B cell (primary cell): ENCODE measurements around the gene KAZN. TPM values are rescaled to one million over a fixed set of nuclear protein-coding genes. Genes with fewer than 3 reads are reported as not detected.

Source experiments
- ATAC-seq: fragments of 200-7000 bp; cut with Tn5 transposase; one replicate; pipeline ENCODE4 v1.10.0; 2021; ENCODE audit warnings: low read depth, mild to moderate bottlenecking, moderate number of reproducible peaks, moderate library complexity
- CTCF ChIA-PET: fragments of 350-600 bp; sonication (Branson Sonifier 250); formaldehyde crosslinking; loops from one replicate; lab custom pipeline; 2021; ENCODE audit warnings: antibody characterized with exemption, inconsistent platforms; lab: Charles Lee
- POLR2A ChIA-PET: fragments of 350-600 bp; sonication (Branson Sonifier 250); formaldehyde crosslinking; loops from one replicate; lab custom pipeline; 2021; ENCODE audit warnings: antibody characterized with exemption; lab: Charles Lee
- DNase-seq: peaks from one replicate; pipeline ENCODE4 v3.0.0; 2013
- H2AFZ ChIP-seq: 2 replicates; pipeline ENCODE4 v1.6.1; 2012; ENCODE audit warnings: mild to moderate bottlenecking, low read depth, low read length; ENCODE audit not compliant: insufficient read depth, poor library complexity, severe bottlenecking
- H3K27ac ChIP-seq, 2 donors: 1 replicate in 1 of 2; 2 replicates in 1 of 2; pipeline ENCODE4 v1.5.1; 2012 to 2013; ENCODE audit warnings: low read length in 2 of 2, mild to moderate bottlenecking in 2 of 2, moderate library complexity in 1 of 2
- H3K27me3 ChIP-seq, 4 experiments: fragments of 200-600 bp in 1 of 4; sonication (generic) in 1 of 4; replicated peaks in 1 of 4; 1 replicate in 2 of 4; 2 replicates in 2 of 4; pipeline versions ENCODE4 v1.6.1 to v1.7.0; 2013 to 2016; ENCODE audit warnings: low read length in 3 of 4, mild to moderate bottlenecking in 2 of 4, mixed read lengths in 1 of 4, moderate library complexity in 1 of 4; ENCODE audit not compliant: insufficient read depth in 4 of 4, control insufficient read depth in 3 of 4; ENCODE audit errors: control extremely low read depth in 1 of 4
- H3K36me3 ChIP-seq, 2 experiments: replicated peaks in 1 of 2; 1 replicate in 1 of 2; 2 replicates in 1 of 2; pipeline versions ENCODE4 v1.6.1 to v1.7.1; 2013; ENCODE audit warnings: low read length in 1 of 2; ENCODE audit not compliant: insufficient read depth in 2 of 2, control insufficient read depth in 1 of 2; ENCODE audit errors: control extremely low read depth in 1 of 2, extremely low read depth in 1 of 2
- H3K4me1 ChIP-seq, 2 donors: fragments of 200-600 bp in 1 of 2; sonication (generic) in 1 of 2; 1 replicate in 1 of 2; 2 replicates in 1 of 2; pipeline versions ENCODE4 v1.5.1 to v1.6.1; 2013 to 2017; ENCODE audit warnings: low read length in 2 of 2; ENCODE audit not compliant: control insufficient read depth in 2 of 2, insufficient read depth in 2 of 2
- H3K4me2 ChIP-seq: replicated peaks from 2 replicates; pipeline ENCODE3; 2012; ENCODE audit warnings: mild to moderate bottlenecking, low read depth, low read length; ENCODE audit not compliant: poor library complexity, severe bottlenecking
- H3K4me3 ChIP-seq, 5 experiments: fragments of 200-600 bp in 1 of 5; sonication (generic) in 1 of 5; 1 replicate in 3 of 5; 2 replicates in 2 of 5; pipeline versions ENCODE4 v1.5.1 to v1.7.0; 2011 to 2016; ENCODE audit warnings: low read length in 4 of 5, mild to moderate bottlenecking in 4 of 5, low read depth in 2 of 5, control low read depth in 1 of 5, moderate library complexity in 1 of 5; ENCODE audit not compliant: insufficient read depth in 1 of 5; ENCODE audit errors: control extremely low read depth in 1 of 5, extremely low read depth in 1 of 5
- H3K79me2 ChIP-seq: fragments of 200-600 bp; sonication (generic); one replicate; pipeline ENCODE4 v1.6.0; 2016; ENCODE audit warnings: low read length; ENCODE audit not compliant: control insufficient read depth, insufficient read depth
- H3K9ac ChIP-seq: fragments of 200-600 bp; sonication (generic); 2 replicates; pipeline ENCODE4 v1.6.1; 2017; ENCODE audit warnings: mild to moderate bottlenecking, low read length, moderate library complexity
- H3K9me3 ChIP-seq, 3 donors: one replicate each; pipeline versions ENCODE4 v1.6.1 to v1.7.1; 2013; ENCODE audit warnings: low read length in 2 of 3; ENCODE audit not compliant: control insufficient read depth in 2 of 3, insufficient read depth in 1 of 3; ENCODE audit errors: control extremely low read depth in 1 of 3
- H4K20me1 ChIP-seq: 2 replicates; pipeline ENCODE4 v1.6.0; 2012; ENCODE audit warnings: mild to moderate bottlenecking, low read length; ENCODE audit not compliant: insufficient read depth, control insufficient read depth, poor library complexity, severe bottlenecking
- H3K27ac Mint-ChIP-seq: one replicate; pipeline ENCODE4 v1.8.0; 2021; ENCODE audit warnings: mixed read lengths
- H3K27me3 Mint-ChIP-seq: one replicate; pipeline ENCODE4 v1.8.0; 2021; ENCODE audit warnings: mixed read lengths
- H3K4me1 Mint-ChIP-seq: one replicate; pipeline ENCODE4 v1.8.0; 2021; ENCODE audit warnings: mixed read lengths
- H3K4me3 Mint-ChIP-seq: one replicate; pipeline ENCODE4 v1.8.0; 2021; ENCODE audit warnings: mixed read lengths
- H3K9me3 Mint-ChIP-seq: one replicate; pipeline ENCODE4 v1.8.0; 2022; ENCODE audit warnings: mixed read lengths; ENCODE audit not compliant: insufficient read depth
- EZH2 ChIP-seq: IDR thresholded peaks from 2 replicates; pipeline ENCODE4 v1.6.1; 2012; ENCODE audit warnings: borderline replicate concordance, low read depth, mild to moderate bottlenecking, moderate library complexity, low read length; ENCODE audit not compliant: insufficient read depth, poor library complexity, severe bottlenecking
- WGBS: methylation state at CpG from one replicate; pipeline ENCODE4 v1.1.5; 2013; ENCODE audit warnings: missing lambda C conversion rate; ENCODE audit not compliant: insufficient coverage; 5-methylcytosine and 5-hydroxymethylcytosine counted together
- intact Hi-C: fragments of 100-400 bp; cut with micrococcal nuclease; formaldehyde crosslinking; loops from one replicate; pipeline ENCODE4 v1.10.0; 2022
- polyA plus RNA-seq: library from polyadenylated mRNA; depleted of rRNA; stranded (reverse); fragments of >200 nt; gene quantifications from 2 replicates; pipeline ENCODE4 v1.2.3, GENCODE V29; 2012
- total RNA-seq, 2 donors: library from RNA; stranded (reverse); fragments of 120-200 nt in 1 of 2; gene quantifications; 1 replicate in 1 of 2; 2 replicates in 1 of 2; pipeline versions ENCODE4 v1.2.3 to v1.2.4, GENCODE V29; 2013 to 2022
- TF ChIP-seq, protein P1 (sequence below): fragments of 200-600 bp; IDR thresholded peaks from one replicate; pipeline ENCODE4 v1.8.0; 2022; ENCODE audit warnings: antibody characterized with exemption, mild to moderate bottlenecking

KAZN gene
- total and polyA plus RNA-seq, 2 donors (not counting 1 experiment from before 2014, with no cell fraction given) = 0.13 to 0.39 TPM

DNA sequence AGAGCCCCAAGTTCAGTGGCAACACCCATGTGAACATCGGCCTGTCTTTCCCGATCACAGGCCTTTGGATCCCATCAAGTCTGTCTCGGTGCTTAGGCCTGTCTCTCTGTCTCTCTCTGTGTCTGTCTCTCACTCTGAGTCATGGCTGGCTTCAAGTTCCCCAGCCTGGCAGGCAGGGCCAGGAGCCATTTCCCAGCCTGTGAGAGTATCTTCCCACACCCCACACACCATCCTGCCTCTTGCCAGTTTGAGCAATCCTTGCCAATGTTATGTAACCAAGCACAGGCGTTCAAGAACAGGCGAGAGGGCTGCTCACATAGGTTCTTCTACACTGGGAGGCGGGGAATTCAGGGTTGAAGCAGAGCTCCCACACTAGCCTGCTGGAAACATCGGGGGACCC, 485.1 kb downstream of the KAZN start:
- Histone ChIP-seq H3K79me2 (no peaks in the 10 kb centered on the region), H3K4me1 (no peaks in the 10 kb centered on the region), H3K4me3 (no peak overlapping the region), H3K27me3 (peaks cover 0 to 2% (median 0%) of the 10 kb centered on the region in 4 experiments), H3K4me2 (no peak overlapping the region), H3K27ac (no peak overlapping the region), H3K9me3 (no peaks in the 10 kb centered on the region), H4K20me1 (no peaks in the 10 kb centered on the region), H2AFZ (no peak overlapping the region), H3K9ac (no peak overlapping the region), H3K36me3 (no peaks in the 10 kb centered on the region)
- Mint-ChIP-seq H3K4me1 (no peaks in the 10 kb centered on the region), H3K9me3 (no peaks in the 10 kb centered on the region), H3K4me3 (no peak overlapping the region), H3K27ac (no peak overlapping the region), H3K27me3 (no peaks in the 10 kb centered on the region)
- intact Hi-C loops = no loop called here
- ChIA-PET POLR2A (no interaction called here), CTCF (no interaction called here)
- TF ChIP-seq, protein P1, sequence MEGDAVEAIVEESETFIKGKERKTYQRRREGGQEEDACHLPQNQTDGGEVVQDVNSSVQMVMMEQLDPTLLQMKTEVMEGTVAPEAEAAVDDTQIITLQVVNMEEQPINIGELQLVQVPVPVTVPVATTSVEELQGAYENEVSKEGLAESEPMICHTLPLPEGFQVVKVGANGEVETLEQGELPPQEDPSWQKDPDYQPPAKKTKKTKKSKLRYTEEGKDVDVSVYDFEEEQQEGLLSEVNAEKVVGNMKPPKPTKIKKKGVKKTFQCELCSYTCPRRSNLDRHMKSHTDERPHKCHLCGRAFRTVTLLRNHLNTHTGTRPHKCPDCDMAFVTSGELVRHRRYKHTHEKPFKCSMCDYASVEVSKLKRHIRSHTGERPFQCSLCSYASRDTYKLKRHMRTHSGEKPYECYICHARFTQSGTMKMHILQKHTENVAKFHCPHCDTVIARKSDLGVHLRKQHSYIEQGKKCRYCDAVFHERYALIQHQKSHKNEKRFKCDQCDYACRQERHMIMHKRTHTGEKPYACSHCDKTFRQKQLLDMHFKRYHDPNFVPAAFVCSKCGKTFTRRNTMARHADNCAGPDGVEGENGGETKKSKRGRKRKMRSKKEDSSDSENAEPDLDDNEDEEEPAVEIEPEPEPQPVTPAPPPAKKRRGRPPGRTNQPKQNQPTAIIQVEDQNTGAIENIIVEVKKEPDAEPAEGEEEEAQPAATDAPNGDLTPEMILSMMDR = no peak
- TF ChIP-seq EZH2 = no peak
- DNase-seq (no peak), ATAC-seq (no peak)
- WGBS = 90% methylated on average over 6 of the region's 7 CpGs

GRCh38 chr1:15088281-15088971, 489.9 kb downstream of the KAZN start:
- ATAC-seq (no peak), DNase-seq (no peak)
- Mint-ChIP-seq H3K9me3 (no peaks in the 10 kb centered on the region), H3K4me3 (no peak overlapping the region), H3K27me3 (no peaks in the 10 kb centered on the region), H3K27ac (no peak overlapping the region), H3K4me1 (peaks cover 19% of the 10 kb centered on the region)
- Histone ChIP-seq H3K79me2 (no peaks in the 10 kb centered on the region), H4K20me1 (no peaks in the 10 kb centered on the region), H3K4me1 (peaks cover 13 to 17% of the 10 kb centered on the region in 2 donors), H3K9ac (no peak overlapping the region), H3K9me3 (no peaks in the 10 kb centered on the region), H3K27ac (no peak overlapping the region), H3K27me3 (peaks cover 0 to 2% (median 0%) of the 10 kb centered on the region in 4 experiments), H2AFZ (no peak overlapping the region), H3K4me3 (no peak overlapping the region), H3K4me2 (no peak overlapping the region), H3K36me3 (no peaks in the 10 kb centered on the region)
- intact Hi-C loops = no loop called here
- CTCF ChIA-PET = no interaction called here
- POLR2A ChIA-PET = no interaction called here
- WGBS = 89% methylated on average over 10 of the region's 16 CpGs
- TF ChIP-seq, protein P1 = no peak
- TF ChIP-seq EZH2 = no peak
